NCI-H1436 treated with DMSO at 0.1 percent for 48 hours (cell line): ENCODE measurements around the gene BABAM2.

Experiments used
- DNase-seq: peaks from one replicate; lab custom pipeline; 2025; lab: John Stamatoyannopoulos, UW

BABAM2 gene

DNA sequence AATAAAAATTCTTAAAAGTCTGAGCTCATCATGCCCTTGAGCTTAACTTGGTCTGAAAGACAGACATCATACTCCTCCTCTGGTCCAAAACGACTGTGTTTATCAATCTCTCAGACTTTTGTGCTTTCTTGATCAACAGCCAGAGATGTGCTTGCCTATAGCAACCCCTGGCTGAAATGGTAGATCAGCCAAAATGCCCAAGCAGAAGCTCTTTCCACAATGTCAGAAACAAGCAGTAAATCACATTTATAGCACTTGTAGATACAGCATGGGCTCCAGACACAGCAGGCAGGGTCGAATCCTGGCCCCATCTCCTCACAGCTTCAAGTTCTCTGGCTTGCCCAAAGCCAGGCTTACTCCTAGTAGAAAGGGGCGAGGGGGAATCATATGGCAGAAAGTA, 391.7 kb downstream of the BABAM2 start:
- no peak for DNase-seq

DNA sequence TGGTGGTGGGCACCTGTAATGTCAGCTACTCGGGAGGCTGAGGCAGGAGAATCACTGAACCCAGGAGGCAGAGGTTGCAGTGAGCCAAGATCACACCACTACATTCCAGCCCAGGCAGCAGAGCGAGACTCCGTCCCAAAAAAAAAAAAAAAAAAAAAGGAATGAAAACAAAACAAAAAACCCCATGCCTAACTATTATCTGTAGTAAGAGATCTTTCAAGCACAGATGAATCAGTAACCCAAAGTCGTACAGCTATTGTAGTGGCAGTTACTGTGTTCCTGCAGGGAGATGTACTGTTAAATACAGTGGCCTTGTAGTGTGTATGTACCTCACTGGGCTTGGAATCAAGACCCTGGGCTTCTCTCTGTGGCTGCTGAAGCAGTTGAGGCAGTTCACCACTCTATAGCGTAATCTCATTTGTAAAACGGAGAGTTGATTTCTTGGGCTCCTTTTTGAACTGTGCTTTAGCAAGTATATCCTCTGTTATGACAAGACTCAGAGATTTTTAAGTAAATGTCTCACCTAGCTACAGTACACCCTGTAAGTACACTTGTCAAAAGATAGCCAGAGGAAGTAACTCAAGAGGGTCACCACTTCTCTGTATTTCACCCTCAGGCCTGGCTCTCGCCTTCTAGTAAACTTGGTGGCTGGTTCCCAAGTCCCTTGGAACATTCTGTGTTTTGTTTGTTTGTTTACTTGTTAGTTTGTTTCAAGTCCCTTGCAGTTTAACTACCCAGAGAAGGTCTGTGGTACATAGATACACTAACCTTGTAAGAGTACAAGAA, 392.5 kb downstream of the BABAM2 start:
- no peak for DNase-seq

DNA sequence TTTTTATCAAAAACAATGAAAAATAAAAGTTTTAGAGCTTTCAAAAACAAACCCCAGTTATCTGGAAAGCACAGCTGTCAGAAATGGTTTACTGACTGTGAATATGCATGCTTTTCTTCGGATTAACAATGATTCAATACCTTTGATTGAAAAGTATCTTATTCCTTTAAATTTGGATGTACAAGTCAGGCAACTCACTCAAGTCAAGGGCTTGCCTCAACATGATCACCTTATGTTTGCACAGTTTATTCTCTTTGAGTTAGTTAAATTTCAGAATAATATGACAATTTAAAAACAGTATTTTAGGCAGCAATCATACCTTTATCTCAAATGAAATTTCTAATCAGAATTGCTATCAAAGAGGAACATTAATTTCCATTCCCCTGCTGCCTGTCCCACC, 393.3 kb downstream of the BABAM2 start:
- DNase-seq = no peak

DNA sequence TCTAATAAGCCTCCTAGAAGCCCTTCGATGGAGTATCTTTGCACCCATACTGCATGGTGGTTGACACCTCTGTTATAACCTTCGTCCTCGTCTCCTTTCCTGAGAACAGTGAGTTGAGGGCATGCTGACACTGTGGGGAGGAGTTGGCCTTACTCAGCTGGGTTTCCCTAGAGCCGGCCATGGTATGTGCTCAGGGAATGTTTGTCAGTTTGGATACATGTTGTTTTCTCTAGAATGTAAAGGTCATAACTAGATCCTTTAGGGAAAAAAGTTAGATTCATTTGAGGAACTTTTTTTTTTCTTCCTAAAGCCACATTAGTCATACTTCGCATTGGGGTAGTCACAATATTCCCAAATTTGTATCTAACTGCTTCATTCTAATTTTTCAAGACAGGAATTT, 396.1 kb downstream of the BABAM2 start:
- DNase-seq = no peak

DNA sequence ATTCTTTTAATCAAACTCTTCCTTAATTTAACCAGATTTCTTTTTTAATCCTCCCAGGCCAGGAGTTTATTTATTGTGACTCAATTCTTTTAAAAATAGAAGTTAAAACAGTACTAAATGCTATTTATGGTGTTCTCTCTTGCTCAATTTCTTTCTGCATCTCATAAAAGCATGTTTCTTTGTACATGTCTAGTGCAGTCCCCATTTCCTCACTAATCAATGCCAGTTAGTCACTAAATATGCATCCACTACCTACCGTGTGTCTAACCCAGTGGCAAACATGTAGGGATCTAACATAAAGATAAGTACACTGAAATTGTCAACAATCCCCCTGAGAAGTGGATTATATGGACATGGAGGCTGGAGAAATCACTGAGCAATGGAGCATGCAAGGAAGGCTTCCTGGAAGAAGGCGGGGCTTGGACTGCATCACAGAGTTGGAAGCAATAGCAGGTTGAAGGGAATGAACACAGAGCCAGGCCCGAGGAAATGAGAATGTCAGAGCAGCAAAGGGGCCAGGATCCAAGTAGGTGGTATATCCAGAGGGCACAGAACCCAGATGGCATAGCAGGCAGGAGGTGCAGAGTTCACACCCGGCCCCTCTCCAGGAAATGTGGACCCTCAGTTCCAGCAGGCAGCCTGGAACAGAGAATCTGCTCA, 396.9 kb downstream of the BABAM2 start:
- DNase-seq = no peak

DNA sequence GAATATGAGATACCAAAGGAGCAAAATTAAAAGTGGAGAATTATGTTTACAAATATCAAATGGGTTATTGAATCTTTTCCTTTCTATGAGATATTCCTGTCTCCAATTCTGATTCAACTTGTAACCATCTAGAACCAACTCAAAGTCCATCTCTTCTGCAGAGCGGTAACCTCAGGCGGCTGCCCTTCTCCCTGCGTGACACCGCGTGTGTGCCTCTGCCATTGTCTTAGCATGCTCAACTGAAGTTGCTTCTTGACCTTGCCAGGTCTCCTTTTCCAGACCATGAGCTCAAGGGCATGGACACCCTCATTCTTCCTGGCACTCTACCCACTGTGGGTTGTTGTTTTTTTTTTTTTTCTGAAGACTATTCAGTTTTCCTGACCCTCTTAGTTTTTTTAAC, 398.1 kb downstream of the BABAM2 start:
- DNase-seq = no peak

DNA sequence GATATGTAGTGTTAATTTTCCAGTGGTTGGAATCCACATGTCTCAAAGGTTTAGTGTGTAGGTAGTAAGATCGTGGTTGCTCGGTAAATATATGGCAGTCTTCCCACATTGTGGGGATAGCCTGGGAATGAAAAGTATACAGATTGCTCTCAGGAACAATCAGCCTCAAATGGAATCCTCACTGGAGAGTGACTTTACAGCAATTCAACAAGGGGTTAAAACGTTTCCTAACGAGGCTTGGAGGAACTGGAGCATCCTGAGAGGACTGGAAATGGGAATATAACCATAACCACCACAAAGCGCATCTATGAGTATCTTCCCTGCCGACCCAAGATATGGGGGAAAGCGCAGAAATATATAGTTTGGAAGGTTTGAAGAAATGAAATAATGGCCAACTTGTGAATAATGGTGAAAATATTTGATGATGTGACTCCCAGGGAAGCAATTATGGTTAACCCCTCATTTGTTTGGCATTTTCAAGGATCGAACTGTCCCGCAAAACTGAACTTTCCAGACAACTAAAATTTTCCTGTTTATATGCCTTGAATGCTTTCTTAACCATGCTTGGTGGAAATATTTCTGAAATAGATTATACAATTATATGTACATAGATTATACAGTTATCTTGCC, 401.4 kb downstream of the BABAM2 start:
- DNase-seq = no peak

DNA sequence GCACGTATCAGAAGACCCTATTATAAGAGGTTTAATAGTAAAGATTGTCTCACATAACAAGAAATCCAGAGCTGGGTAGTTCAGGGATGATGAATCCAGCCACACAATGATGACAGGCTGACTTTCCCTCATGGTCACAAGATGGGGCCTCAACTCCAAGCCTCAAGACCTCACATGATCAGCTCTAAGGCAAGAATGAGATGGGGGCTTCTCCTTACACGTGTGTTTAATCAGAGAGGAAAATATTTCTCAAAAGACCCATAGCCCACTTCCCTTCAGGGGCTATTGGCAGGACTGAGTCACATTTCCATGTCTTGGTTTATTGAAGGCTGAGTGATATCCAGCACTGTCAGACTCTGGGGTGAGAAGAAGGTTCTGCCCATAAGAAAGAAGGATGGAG, 402.0 kb downstream of the BABAM2 start:
- DNase-seq = no peak

DNA sequence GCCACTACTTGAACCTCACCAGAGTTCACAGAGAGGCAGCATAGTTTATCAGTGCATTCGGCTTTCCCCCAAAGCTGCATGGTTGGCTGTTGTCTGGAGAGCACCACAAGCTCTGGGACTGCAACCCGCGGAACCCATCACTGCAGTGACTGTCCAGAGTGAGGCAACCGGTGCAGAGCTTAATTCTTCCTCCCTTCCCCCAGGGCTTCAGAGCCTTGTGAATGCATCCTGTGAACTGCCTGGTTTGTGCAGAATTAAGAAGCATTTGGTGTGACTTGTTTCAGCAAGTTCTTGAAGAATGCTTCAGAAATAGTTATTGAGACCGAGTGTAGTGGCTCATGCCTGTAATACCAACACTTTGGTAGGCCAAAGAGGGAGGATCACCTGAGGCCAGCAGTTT, 402.9 kb downstream of the BABAM2 start:
- DNase-seq = no peak

DNA sequence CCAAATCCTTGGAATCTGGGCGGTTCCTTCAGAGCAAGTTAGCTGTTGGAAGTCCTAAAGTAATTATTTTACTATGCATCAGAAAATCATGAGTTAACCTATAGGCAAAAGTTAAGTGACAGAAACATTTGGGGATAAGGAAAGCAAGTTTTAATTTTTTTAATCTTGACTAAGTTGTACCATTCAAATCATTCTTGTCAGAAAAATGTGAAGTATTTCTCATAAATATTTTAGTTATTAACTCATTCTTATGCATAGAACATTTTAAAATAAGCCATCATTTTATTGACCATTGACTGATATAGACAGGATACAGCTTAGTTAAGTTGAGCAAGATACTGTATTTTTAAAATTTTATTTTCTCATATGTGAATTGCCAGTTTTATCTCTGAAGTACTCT, 403.9 kb downstream of the BABAM2 start:
- no peak for DNase-seq

DNA sequence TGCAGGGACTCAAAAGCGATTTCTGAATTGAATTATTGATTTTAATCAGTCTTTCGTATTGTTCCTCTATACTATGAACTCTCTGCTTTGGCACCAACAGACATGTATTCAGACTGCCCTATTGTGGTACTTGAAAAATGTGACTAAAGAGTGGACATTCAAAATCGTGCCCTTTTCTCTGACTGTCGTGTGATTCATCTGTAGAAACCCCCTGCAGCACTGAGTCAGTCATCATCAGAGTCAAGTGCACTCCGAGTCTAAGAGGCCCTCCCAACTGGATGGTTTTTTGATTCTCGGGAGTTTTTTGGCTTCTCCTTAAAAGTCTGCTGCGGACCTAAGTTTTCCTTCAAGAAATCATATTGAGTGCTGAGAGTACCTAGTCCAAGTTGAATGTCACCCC, 405.7 kb downstream of the BABAM2 start:
- no peak for DNase-seq

DNA sequence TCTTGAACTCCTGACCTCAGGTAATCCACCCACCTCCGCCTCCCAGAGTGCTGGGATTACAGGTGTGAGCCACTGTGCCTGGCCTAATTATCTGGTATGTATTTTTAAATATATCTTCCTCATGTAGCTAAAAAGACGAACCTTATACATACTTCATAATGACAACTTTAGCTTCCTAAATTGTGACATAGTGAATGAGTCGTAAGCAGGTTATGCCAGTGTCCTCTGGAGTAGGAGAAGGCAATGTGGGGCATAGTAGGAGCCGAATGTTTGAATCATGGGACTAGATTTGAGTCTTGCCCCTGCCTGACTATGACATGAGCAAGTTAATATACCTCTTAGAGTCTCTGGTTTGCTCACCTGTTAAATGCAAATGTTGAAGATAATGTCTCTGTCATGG, 406.4 kb downstream of the BABAM2 start:
- DNase-seq = no peak

DNA sequence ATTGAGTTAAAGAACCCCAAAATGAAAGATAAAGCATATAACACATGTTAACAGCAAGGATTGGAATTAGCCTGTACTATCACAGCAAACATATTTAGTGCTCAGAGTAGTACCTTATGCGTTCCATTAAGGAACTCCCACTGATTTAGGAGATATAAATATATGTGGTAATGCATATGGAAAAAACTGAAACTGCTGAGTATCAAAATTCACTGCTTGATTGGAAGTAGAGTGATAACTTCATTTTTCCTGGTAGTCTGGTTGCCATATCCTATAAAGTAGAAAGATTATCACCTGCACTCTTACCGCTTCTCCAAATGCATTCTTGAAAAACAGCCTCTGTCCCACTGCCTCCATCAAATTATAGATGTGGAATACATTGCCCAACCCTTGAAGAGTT, 407.0 kb downstream of the BABAM2 start:
- no peak for DNase-seq

DNA sequence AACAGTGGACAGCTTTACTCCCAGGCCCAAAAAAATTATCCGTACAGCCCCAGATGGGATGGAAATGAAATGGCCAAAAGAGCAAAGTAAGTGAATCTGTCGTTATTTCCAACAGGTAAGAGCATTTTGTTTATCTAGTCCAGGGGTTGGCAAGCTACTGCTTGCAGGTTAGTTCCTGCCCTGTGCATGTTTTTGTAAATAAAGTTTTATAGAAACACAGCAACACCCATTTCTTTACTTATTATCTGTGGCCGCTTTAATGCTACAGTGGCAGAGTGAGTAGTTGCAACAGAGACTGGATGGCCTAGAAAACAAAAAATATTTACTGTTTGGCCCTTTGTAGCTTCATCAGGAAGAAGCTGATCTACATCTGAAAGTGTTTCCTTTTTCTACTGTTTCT, 407.9 kb downstream of the BABAM2 start:
- DNase-seq = no peak

DNA sequence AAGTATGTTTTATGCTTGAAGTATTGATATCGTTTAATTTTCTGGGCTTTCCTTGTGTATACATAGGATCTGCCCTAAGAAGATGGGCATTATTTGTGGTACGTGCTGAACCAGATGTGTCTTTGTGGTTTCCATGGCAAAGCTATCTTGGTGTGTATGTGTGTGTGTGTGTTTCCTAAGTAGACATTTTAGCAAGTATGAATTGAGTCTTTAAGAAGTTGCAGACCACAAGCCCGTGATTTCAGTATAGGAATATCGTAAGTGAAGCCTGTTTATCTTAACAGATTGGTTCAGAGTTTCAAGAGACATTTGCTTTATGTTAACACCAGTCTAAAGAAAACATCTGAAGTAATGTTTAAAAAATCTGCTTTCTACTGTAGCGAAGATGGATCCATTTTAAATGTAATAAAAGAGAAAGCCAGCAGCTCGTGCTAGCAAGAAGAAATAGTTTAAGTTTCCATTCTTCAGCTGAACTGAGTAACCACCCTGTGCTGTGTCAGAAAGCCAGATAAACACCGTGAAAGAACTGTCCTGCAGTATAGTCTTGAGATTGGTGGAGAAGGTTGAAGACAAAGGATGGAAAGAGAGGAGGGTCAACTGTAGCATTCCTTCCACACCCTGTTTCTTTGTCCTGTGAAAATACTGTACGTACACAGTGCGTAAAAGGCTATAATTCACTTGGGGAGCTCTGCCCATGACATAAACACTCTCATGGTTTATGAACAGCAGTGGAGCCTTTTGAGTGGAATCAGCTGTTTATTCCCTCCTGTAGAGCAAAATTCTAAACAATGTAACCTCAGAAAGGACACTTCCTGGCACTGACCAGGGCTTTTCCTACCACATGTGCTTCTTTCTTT, 410.2 kb downstream of the BABAM2 start:
- no peak for DNase-seq

DNA sequence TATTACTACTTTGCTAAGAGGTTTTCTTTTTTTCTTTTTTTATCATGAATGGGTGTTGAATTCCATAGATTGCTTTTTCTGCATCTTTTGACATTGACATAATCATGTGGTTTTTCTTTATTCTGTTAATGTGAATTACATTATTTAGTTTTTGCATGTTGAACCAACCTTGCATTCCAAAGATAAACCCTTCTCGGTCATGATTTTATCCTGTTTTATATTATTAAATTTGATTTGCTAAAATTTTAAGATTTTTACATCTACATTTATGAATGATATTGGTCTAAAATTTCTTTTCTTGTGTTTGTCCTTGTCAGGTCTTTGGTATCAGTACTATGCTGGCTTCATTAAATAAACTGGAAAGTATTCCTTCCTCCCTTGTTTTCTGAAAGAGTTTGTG, 414.7 kb downstream of the BABAM2 start:
- no peak for DNase-seq

DNA sequence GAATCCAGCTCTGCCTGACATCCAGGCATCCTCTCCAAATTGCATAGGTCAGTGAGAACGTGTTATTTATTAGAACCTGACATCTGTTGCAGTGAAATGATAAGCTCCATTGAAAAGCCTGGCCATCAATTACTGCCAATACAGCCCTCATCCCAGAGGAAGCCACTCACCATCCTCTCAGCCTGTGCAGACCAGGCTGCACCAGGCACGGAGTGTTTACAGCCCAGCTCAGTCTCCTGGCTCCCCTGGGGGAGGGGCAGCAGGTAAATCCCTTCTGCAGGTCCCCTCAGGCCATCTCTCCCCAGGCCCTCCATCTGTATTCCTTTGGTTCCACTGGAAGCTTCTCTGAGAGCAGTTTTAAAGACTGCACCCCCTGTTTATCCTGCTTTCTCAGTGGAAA, 419.6 kb downstream of the BABAM2 start:
- DNase-seq = no peak

DNA sequence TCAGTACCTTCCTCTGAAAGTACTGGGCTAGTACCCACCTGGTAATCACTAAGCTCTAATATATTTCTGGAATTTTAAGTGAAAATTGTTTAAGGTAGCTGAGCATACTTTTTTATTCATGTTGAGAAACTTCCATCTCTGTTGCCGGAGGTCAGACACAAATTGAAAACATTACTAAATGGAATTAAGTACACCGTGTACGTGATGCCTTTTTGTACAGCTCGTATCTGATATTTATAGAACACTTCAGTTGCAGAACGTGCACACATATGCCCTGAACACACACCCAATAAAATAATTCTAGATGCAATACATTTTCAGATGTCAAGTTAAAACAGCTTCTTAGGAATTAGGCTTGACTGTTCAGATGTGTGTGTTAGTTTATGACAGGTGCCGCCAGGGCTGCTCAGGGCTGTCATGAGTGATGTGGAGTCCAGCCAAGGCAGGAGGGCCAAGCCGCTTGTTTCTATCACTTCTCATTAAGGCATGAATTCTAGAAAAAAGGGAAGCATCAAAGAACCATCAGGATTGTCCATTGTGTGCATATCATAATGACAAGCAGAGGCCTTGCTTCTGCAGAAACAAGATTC, 421.2 kb downstream of the BABAM2 start:
- DNase-seq = no peak

DNA sequence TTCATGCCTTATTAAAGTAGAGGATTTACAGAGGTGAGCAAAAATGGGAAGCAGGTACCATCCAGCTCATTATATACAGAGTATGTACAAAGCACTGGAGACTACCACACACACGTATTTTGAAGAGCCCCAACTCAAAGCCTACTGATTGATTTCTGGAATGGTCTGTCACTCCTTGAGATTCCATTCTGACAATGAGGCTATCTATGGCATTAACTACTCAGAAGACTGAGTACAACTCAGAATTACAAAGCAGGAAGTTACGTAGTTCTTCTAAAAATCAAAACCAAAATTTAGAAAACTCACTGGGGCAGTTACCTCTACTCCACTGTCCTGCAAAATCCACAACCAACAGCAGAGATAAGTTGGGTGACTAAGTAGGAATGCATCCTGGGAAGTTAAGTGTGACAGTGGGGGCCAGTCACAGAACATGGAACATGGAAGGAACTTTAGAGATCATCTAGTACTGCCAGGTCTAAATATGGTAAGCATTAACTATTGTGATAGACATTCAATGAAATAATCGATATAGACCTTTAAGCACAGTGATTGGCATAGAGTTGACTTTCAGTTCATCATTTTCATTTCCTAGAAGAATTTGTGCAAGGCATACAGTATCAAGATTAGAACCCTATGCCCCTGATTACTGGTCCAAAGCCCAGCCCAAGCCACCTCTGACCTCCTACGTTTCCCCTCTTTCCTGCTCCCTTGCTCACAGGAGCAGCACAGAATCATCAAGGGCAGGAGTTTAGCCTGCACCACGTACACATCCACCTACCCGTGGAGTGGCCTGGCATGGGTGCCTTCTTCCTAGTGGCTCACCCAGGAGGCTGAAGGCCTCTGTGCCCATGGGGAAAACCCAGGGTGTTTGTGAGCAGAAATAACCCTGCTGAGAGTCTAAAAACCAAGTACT, 422.0 kb downstream of the BABAM2 start:
- no peak for DNase-seq

DNA sequence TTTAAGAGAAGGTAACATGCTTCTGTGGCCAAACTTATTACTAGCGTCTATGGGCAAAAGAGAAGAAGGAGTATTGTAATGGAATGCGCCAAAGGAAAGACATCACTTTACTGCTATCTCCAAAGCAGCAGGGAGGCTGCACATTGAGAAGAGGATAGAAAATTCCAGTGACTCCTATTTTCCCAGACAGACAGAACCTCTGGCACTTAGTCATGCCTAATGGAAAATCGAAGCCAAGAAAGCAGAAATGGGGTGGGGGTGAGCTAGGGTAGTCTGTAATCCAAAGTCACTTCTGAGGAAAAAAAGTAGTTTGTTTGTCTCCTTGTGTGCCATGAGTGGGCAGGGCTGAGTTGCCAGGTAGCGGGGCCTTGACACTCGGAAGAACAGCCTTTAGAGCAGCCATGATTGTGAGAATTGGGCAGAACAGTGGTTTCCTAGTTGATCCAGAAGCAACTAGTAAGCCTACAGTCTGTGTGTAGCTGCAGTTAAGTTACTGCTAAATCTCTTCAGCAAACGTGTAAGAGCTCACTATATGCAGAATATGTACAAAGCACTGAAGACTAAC, 422.8 kb downstream of the BABAM2 start:
- DNase-seq = no peak

DNA sequence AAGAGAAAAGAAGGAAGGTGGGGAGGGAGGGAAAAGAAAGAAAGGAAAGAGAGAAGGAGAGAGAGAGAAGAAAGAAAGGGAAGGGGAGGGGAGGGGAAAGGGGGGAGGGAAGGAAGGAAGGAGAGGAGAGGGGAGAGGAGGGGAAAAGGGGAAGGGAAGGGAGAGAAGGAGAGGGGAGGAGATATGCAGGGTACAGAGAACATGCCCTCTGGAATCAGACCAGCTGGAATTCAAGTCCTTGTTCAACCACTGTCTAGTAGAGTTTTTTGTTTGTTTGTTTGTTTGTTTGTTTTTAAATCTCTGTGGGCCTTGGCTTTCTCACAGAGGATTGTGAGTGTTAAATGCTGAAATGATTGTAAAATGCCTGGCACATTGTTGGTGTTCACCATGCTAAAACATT, 424.4 kb downstream of the BABAM2 start:
- DNase-seq = no peak
